KOPT-K1 (cell line): ENCODE measurements around the gene EDNRA.
"Not testable (repeated sequence)": the region's sequence is repeated elsewhere in the genome, so short reads cannot be mapped to it uniquely, and the experiment has no call there.

ENCODE experiments used
- H3K27ac ChIP-seq: fragments of 200-600 bp; sonication (generic); 2 replicates; pipeline ENCODE4 v1.5.1; 2016; ENCODE audit warnings: antibody characterized with exemption, mild to moderate bottlenecking, low read depth, low read length; ENCODE audit not compliant: poor library complexity, severe bottlenecking
- H3K36me3 ChIP-seq: fragments of 200-600 bp; sonication (generic); 2 replicates; pipeline ENCODE4 v1.5.1; 2017; ENCODE audit warnings: antibody characterized with exemption, mild to moderate bottlenecking, low read length, moderate library complexity; ENCODE audit not compliant: insufficient read depth
- H3K9me3 ChIP-seq: fragments of 200-600 bp; sonication (generic); 2 replicates; pipeline ENCODE4 v1.5.1; 2017; ENCODE audit warnings: antibody characterized with exemption, low read length, mild to moderate bottlenecking; ENCODE audit not compliant: insufficient read depth, poor library complexity, severe bottlenecking

The EDNRA gene

DNA sequence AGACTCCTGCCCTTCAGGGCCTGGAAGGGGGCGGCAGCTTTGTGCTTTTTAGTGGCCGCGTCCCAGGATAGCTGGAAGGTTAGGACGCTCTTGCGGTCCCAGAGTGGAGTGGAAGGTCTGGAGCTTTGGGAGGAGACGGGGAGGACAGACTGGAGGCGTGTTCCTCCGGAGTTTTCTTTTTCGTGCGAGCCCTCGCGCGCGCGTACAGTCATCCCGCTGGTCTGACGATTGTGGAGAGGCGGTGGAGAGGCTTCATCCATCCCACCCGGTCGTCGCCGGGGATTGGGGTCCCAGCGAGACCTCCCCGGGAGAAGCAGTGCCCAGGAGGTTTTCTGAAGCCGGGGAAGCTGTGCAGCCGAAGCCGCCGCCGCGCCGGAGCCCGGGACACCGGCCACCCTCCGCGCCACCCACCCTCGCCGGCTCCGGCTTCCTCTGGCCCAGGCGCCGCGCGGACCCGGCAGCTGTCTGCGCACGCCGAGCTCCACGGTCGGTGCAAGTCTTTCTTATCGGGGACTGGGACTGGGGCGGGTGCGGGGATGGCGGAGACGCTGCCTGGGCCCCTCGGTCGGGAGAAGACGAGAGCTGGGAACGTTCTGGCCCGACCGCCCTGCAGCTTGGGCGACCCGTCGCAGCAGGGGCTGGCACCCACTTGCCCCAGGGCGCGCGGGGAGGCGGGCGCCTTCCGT lies at the start of gene EDNRA:
Gene EDNRA (plus strand): TSS at position 207 of the 686 bp plus-strand sequence. CDS start 4,585 bp downstream, outside the sequence.
- H3K9me3 ChIP-seq: no peaks in the 10 kb centered on the region
- no peaks in the 10 kb centered on the region for H3K36me3 ChIP-seq
- no peak within 1 kb of the TSS for H3K27ac ChIP-seq

- H3K36me3 ChIP-seq, H3K27ac ChIP-seq, H3K9me3 ChIP-seq: not testable (repeated sequence)
These were observed 46.5 kb upstream of the EDNRA start for GRCh38 chr4:147434370-147434769.

DNA sequence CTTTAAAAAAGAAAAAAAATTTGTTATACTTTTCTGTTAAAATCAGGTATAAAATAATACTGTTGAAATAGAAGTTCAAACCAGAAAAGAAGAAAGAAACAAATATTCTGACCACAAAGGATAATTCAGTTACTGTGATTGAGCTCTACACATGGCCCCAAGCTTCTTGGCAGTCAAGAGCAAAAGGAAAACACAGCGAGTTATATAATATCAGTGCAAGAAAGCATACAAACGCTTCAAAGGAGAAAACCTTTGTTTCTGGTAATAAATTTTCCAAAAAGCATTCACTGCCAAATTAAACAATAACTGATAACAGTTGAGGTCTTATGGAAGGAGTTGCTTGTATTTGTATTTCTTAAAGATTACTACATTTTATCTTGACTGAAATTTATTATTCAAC lies 40.5 kb upstream of the EDNRA start:
- no peaks in the 10 kb centered on the region for H3K36me3 ChIP-seq
- H3K9me3 ChIP-seq: no peaks in the 10 kb centered on the region
- H3K27ac ChIP-seq: no peak overlapping the region

DNA sequence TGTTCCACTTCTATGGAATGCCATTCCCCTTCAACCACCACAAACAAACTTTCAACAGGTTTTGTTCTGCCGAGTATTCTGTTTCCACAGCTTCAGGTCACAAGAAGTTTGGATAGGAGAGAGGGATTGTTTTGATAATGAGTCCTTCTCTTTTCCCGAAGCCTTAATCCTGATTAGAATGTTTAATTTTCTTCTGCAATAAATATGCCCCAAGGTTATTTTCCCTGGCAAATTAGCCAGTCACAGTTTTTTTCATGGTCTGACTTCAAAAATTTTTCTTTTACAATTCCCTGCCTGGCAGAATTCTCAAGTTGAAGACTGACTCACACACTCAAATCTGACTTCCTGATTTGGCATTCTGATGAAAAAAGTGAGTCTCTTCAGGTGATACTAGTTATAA lies 33.1 kb upstream of the EDNRA start:
- no peaks in the 10 kb centered on the region for H3K36me3 ChIP-seq
- no peaks in the 10 kb centered on the region for H3K9me3 ChIP-seq
- H3K27ac ChIP-seq: no peak overlapping the region

GRCh38 chr4:147453561-147454141 lies 27.2 kb upstream of the EDNRA start:
- Histone ChIP-seq H3K36me3 (no peaks in the 10 kb centered on the region), H3K27ac (no peak overlapping the region), H3K9me3 (no peaks in the 10 kb centered on the region)

DNA sequence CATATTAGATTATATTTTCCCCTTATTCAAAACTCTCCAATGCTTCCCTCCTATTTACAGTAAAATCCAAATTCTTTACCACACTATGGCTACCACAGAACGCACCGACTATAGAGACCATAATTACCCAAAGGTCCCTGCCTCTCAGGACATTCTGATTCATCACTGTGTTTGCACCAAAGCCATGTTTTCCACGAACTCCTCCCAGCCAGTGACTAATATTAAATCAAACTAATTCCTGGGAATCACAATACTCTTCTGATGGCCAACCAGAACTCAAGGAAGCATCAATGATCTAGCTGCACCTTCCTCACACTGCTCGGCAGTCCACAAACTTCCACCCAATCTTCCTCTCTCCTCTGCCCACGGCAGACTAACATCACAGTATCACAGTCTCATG lies 24.2 kb upstream of the EDNRA start:
- Histone ChIP-seq H3K27ac (no peak overlapping the region), H3K36me3 (no peaks in the 10 kb centered on the region), H3K9me3 (no peaks in the 10 kb centered on the region)

GRCh38 chr4:147461161-147461560 lies 19.7 kb upstream of the EDNRA start:
- Histone ChIP-seq H3K36me3 (no peaks in the 10 kb centered on the region), H3K9me3 (peaks cover 5% of the 10 kb centered on the region), H3K27ac (no peak overlapping the region)

DNA sequence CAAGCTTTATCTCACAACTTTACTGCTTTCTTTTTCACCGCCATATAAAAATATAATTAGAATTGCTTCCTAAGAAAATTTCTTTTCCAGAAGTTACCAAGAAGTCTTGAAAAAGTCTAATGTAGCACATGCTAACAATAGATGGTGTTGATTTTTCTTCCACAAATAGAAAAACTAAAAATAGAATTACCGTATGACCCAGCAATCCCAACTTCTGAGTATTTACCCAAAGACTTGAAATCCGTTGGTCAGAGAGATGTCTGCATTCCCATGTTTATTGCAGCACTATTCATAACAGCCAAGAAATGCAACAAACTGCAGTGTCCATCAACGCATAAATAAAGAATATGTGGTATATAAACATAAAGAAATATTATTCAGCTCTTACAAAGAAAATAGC lies 17.8 kb upstream of the EDNRA start:
- Histone ChIP-seq H3K27ac (no peak overlapping the region), H3K36me3 (no peaks in the 10 kb centered on the region), H3K9me3 (peaks cover 5% of the 10 kb centered on the region)

DNA sequence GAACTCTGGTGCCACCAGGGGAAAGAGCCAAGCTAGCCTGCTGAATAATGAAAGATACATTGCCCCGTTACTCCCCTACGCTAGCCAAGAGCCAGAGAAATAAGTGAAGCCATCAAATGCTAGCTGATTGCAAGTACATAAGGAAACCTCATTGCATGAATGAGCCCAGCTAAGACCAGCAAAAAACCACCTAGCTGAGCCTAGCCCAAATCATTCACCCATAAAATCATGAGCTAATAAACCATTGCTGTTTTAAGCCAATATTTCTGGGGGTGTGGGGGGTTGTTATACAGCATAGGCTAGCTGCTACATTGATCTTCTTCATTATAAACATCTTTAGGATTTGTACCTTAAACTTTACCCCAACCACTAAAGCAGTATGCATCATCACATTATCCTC lies 15.4 kb upstream of the EDNRA start:
- peaks cover 5% of the 10 kb centered on the region for H3K9me3 ChIP-seq
- no peaks in the 10 kb centered on the region for H3K36me3 ChIP-seq
- no peak overlapping the region for H3K27ac ChIP-seq

GRCh38 chr4:147477439-147477838 lies 3.5 kb upstream of the EDNRA start:
- no peaks in the 10 kb centered on the region for H3K9me3 ChIP-seq
- H3K36me3 ChIP-seq: no peaks in the 10 kb centered on the region
- no peak overlapping the region for H3K27ac ChIP-seq

DNA sequence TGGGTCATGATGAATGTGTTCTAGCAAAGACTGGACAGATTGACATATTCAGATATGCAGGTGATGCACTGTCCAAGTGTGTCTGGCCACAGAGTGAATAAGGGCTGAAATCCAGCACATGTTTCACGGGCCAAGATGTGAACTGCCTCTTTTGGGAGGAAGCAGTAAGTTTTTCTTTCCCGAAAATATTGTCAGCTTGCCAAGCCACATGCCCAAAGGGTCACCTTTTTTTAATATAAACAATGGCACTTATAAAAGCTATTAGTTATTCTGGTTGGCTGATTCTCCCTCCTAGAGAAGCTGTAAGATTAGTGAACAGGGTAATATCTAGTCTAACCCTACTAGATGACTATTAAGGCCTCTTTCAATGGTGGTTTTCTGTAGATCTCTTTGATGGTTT lies 1.5 kb upstream of the EDNRA start:
- H3K27ac ChIP-seq: no peak overlapping the region
- no peaks in the 10 kb centered on the region for H3K36me3 ChIP-seq
- no peaks in the 10 kb centered on the region for H3K9me3 ChIP-seq

DNA sequence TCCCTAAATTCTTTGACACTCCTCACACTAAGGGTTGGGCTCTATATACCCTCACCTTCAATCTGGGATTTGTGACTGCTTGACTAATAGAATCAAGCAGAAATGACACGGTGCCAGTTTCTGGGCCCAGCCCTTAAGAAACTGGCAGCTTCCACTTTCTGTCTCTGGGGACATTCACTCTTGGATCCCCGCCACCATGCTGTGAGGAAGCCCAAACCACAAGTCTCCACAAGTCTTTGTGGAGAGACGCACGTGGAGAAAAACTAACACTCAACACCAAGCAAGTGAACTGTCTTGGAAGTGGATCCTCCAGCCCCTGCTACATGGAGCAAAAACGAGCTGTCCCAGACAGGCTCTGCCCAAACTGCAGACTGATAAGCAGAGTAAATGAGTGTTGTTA lies 1.1 kb upstream of the EDNRA start:
- no peak overlapping the region for H3K27ac ChIP-seq
- H3K9me3 ChIP-seq: no peaks in the 10 kb centered on the region

DNA sequence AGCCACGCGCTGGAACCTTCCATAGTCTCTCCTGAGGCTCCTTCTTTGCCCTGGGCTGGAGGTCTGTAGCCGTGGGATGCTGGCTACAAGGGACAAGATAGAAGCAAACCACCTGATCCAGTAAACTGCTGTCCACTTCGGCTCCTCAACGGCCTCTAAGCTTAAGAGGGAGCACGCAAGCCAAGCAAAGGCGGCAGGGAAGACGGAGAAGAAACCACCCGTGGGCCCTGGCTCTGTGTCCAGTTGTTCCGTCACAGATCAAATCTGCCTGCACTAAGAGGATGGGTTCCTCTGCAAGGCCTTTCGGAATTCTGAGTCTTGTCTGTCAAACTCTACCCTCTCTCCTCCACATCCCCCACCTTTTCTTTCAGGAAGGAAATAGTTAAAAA lies 401 bp upstream of the EDNRA start:
- H3K36me3 ChIP-seq: no peaks in the 10 kb centered on the region
- no peak overlapping the region for H3K27ac ChIP-seq
- H3K9me3 ChIP-seq: no peaks in the 10 kb centered on the region

More for the DNA sequence above, 1.1 kb upstream of the EDNRA start:
- no peaks in the 10 kb centered on the region for H3K36me3 ChIP-seq

DNA sequence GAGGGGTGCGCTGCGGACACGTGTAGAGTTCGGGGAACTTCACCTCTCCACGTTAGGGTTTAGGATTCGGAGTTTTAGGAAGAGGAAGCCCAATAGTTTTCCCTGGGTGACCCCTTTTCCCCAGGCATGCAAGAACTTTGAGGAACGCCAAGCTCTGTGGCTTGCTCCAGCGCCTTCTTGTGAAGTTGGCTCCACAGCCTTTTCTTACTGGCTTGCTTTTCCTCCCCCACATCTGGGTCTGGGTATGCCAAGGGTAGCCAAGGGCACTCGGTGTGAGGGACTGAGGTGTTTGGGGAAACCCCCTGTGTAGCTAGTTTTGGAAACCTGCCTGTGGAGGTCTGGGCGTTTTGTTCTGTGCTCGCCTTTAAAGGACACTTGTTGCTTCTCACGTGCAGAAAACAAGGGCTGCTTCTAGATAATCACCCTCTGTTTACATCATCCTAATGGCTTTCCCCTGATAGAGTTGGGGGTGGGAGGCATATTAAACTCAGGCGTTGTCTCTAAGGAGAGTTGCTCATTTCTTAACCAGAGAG lies 746 bp downstream of the EDNRA start:
- H3K36me3 ChIP-seq: no peaks in the 10 kb centered on the region
- no peaks in the 10 kb centered on the region for H3K9me3 ChIP-seq
- no peak overlapping the region for H3K27ac ChIP-seq

- no peak overlapping the region for H3K27ac ChIP-seq
- no peaks in the 10 kb centered on the region for H3K9me3 ChIP-seq
- H3K36me3 ChIP-seq: no peaks in the 10 kb centered on the region
These were observed 1.4 kb downstream of the EDNRA start for GRCh38 chr4:147482281-147482680.

DNA sequence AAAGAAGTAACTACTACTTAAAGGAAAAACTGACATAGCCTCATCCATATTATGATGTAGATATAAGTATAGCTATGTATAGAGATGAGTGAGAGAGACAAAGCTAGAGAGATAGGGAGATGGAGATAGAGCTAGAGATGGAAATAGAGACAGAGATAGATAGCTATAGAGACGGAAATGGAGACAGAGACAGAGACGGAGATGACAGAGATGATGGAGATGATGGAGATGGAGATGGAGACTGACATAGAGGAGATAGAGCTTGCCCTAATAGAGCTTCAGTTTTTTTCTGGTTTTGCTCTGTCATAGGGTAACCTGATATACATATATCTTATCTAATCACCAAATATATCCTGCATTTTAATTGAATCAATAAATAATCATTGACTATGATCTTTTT lies 4.3 kb downstream of the EDNRA start:
- no peaks in the 10 kb centered on the region for H3K9me3 ChIP-seq
- H3K36me3 ChIP-seq: no peaks in the 10 kb centered on the region
- no peak overlapping the region for H3K27ac ChIP-seq
